Lower leg skin (tissue), 3 donors: ENCODE data around the gene NOL4L.

ENCODE experiments used
- CTCF ChIP-seq, 3 donors: fragments of 450-650 bp; IDR thresholded peaks; one replicate each; pipeline ENCODE4 v1.5.1; 2016; ENCODE audit warnings: antibody characterized with exemption in 3 of 3, mild to moderate bottlenecking in 3 of 3, moderate library complexity in 2 of 3
- POLR2A ChIP-seq, 2 donors: fragments of 450-650 bp; IDR thresholded peaks; one replicate each; pipeline ENCODE4 v1.6.1; 2016 to 2017; ENCODE audit warnings: antibody characterized with exemption in 2 of 2, mild to moderate bottlenecking in 1 of 2, moderate library complexity in 1 of 2

GRCh38 chr20:32621891-32622584, 36.9 kb upstream of the NOL4L start:
- TF ChIP-seq CTCF (IDR thresholded peaks at IDR 0.05) (no peak), POLR2A (IDR thresholded peaks at IDR 0.05) (no peak)
